GM23338 (cell line): Measurements from ENCODE around the gene PARD3. TPM values are rescaled to one million over a fixed set of nuclear protein-coding genes. Genes with fewer than 3 reads are reported as not detected.

Source experiments
- ATAC-seq: fragments of 200-7000 bp; cut with Tn5 transposase; 3 replicates; pipeline ENCODE4 v1.9.1; 2020
- DNase-seq: peaks from one replicate; pipeline ENCODE4 v3.0.0-alpha.2; 2015; ENCODE audit warnings: low spot score
- H2AFZ ChIP-seq: fragments of 200-600 bp; sonication (generic); 2 replicates; pipeline ENCODE4 v1.8.0; 2016; ENCODE audit warnings: antibody characterized with exemption, mild to moderate bottlenecking, moderate library complexity
- H3F3A ChIP-seq: fragments of 200-600 bp; sonication (generic); replicated peaks from 2 replicates; pipeline ENCODE4 v1.8.0; 2017; ENCODE audit warnings: antibody characterized with exemption, mixed run types, low read depth
- H3K27ac ChIP-seq: fragments of 200-600 bp; sonication (generic); 2 replicates; pipeline ENCODE4 v1.6.1; 2016; ENCODE audit warnings: low read depth
- H3K27me3 ChIP-seq: fragments of 200-600 bp; sonication (generic); 2 replicates; pipeline ENCODE4 v1.8.0; 2016; ENCODE audit warnings: mild to moderate bottlenecking, mixed run types, moderate library complexity; ENCODE audit not compliant: insufficient read depth
- H3K36me3 ChIP-seq: fragments of 200-600 bp; sonication (generic); 2 replicates; pipeline ENCODE4 v1.8.0; 2016; ENCODE audit warnings: mild to moderate bottlenecking; ENCODE audit not compliant: insufficient read depth
- H3K4me1 ChIP-seq: fragments of 200-600 bp; sonication (generic); 2 replicates; pipeline ENCODE4 v1.8.0; 2016; ENCODE audit warnings: mild to moderate bottlenecking, moderate library complexity; ENCODE audit not compliant: insufficient read depth
- H3K4me2 ChIP-seq: fragments of 200-600 bp; sonication (generic); 2 replicates; pipeline ENCODE4 v1.7.1; 2017; ENCODE audit warnings: mixed run types
- H3K4me3 ChIP-seq: fragments of 200-600 bp; sonication (generic); 2 replicates; pipeline ENCODE4 v1.6.1; 2016; ENCODE audit warnings: mixed run types
- H3K79me2 ChIP-seq: fragments of 200-600 bp; sonication (generic); replicated peaks from 2 replicates; pipeline ENCODE4 v1.8.0; 2017; ENCODE audit warnings: mild to moderate bottlenecking; ENCODE audit not compliant: insufficient read depth
- H3K9me2 ChIP-seq: fragments of 200-600 bp; sonication (generic); 2 replicates; pipeline ENCODE4 v1.8.0; 2017; ENCODE audit not compliant: insufficient read depth
- H4K20me1 ChIP-seq: fragments of 200-600 bp; sonication (generic); replicated peaks from 2 replicates; pipeline ENCODE4 v1.8.0; 2017; ENCODE audit warnings: mild to moderate bottlenecking; ENCODE audit not compliant: insufficient read depth
- H3K27ac Mint-ChIP-seq: 2 replicates; pipeline ENCODE4 v1.8.0; 2020; ENCODE audit warnings: inconsistent platforms, mild to moderate bottlenecking, moderate library complexity, mixed read lengths
- H3K27me3 Mint-ChIP-seq: 3 replicates; pipeline ENCODE4 v1.8.0; 2022; ENCODE audit warnings: low read depth, mild to moderate bottlenecking, moderate library complexity, mixed read lengths, inconsistent platforms; ENCODE audit not compliant: insufficient read depth, poor library complexity
- H3K36me3 Mint-ChIP-seq: 3 replicates; pipeline ENCODE4 v1.8.0; 2021; ENCODE audit warnings: low read depth, mild to moderate bottlenecking, inconsistent platforms, moderate library complexity, mixed read lengths
- H3K4me1 Mint-ChIP-seq: 3 replicates; pipeline ENCODE4 v1.8.0; 2020; ENCODE audit warnings: mild to moderate bottlenecking, inconsistent platforms, mixed read lengths
- H3K4me3 Mint-ChIP-seq: 3 replicates; pipeline ENCODE4 v1.8.0; 2021; ENCODE audit warnings: moderate library complexity, mild to moderate bottlenecking, inconsistent platforms, mixed read lengths
- H3K9me3 Mint-ChIP-seq: 3 replicates; pipeline ENCODE4 v1.8.0; 2020; ENCODE audit warnings: moderate library complexity, mild to moderate bottlenecking, inconsistent platforms, mixed read lengths
- JUNB ChIP-seq: IDR thresholded peaks from one replicate; pipeline ENCODE4 v1.6.1; 2016; ENCODE audit warnings: antibody characterized with exemption; ENCODE audit not compliant: unreplicated experiment
- NANOG ChIP-seq: IDR thresholded peaks from 2 replicates; pipeline ENCODE4 v1.6.1; 2016; ENCODE audit warnings: antibody characterized with exemption, borderline replicate concordance
- POLR2AphosphoS5 ChIP-seq: IDR thresholded peaks from 2 replicates; pipeline ENCODE4 v1.6.1; 2016; ENCODE audit warnings: antibody characterized with exemption, low read depth
- REST ChIP-seq: IDR thresholded peaks from one replicate; pipeline ENCODE4 v1.6.1; 2018; ENCODE audit warnings: antibody characterized with exemption; ENCODE audit not compliant: unreplicated experiment
- STAT1 ChIP-seq: IDR thresholded peaks from one replicate; pipeline ENCODE4 v1.6.1; 2016; ENCODE audit warnings: antibody characterized with exemption; ENCODE audit not compliant: unreplicated experiment
- ZNF114 ChIP-seq: fragments of 250-450 bp; sonication (Bioruptor Pico); IDR thresholded peaks from 2 replicates; pipeline ENCODE4 v1.5.0; 2020; ENCODE audit warnings: mild to moderate bottlenecking, moderate library complexity
- ZNF331 ChIP-seq: fragments of 250-450 bp; sonication (Bioruptor Pico); IDR thresholded peaks from 2 replicates; pipeline ENCODE4 v1.5.0; 2020; ENCODE audit warnings: low read depth, mild to moderate bottlenecking, moderate library complexity
- ZNF462 ChIP-seq: fragments of 250-450 bp; sonication (Bioruptor Pico); IDR thresholded peaks from 2 replicates; pipeline ENCODE4 v1.5.0; 2020; ENCODE audit warnings: mild to moderate bottlenecking, moderate library complexity
- polyA plus RNA-seq: library from polyadenylated mRNA; unstranded; fragments of >200 nt; fragmentation: Nextera tagmentation; extraction: Ambion mirVana; gene quantifications from 2 replicates; pipeline ENCODE4 v1.2.1, GENCODE V29; 2016
- total RNA-seq: library from RNA; depleted of rRNA; stranded (reverse); fragments of >200 nt; shearing (Covaris generic); gene quantifications from 2 replicates; pipeline ENCODE4 v1.2.3, GENCODE V29; 2014
- TF ChIP-seq, protein P1 (sequence below): IDR thresholded peaks from 2 replicates; pipeline ENCODE4 v1.6.1; 2016; ENCODE audit warnings: antibody characterized with exemption

The PARD3 gene
- total and polyA plus RNA-seq, 2 experiments from 2014 or later: 30.2 to 51.4 TPM

DNA sequence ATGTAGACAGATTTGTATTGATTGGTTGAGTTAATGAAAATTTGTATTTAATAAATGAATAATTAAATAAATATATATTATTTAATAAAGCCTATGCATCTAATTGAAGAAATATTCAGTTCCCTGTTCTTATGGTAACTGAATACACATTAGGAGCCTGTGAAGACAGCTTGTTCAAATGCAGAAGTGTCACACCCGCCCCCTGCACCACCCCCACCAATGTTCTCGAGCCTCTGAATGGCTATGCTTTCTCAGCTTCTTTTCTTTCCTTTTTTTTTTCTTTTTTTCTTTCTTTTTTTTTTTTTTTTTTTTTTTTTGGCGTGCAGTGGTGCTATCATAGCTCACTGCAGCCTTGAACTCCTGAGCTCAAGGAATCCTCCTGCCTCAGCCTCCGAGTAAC is 38.3 kb upstream of the PARD3 start (continued):
- no peak for TF ChIP-seq ZNF462

DNA sequence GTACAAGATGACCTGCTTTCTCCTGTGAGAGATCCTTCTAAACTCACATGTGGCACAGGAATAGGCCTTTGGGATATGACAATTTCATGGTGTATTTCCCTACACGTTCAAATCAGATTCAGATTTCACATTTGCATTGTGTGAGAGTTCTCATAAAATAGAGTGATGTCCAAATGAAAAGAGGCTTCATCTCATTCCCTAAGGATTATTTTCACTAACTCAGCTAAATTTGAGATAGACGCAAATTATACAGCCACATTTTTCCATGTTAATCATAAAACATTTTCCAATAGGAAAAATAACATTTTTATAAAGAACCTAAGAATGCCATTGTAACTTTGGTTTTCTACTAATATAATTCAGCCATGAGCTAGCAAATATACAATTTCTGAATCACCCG is 35.5 kb upstream of the PARD3 start:
- no peaks in the 10 kb centered on the region for H3K79me2 ChIP-seq
- H3K9me3 Mint-ChIP-seq: no peaks in the 10 kb centered on the region
- H2AFZ ChIP-seq: no peak overlapping the region
- H3K36me3 Mint-ChIP-seq: no peaks in the 10 kb centered on the region
- DNase-seq (no peak), ATAC-seq (no peak)
- no peaks in the 10 kb centered on the region for H3F3A ChIP-seq
- H3K36me3 ChIP-seq: no peaks in the 10 kb centered on the region
- H3K4me2 ChIP-seq: no peak overlapping the region
- 0 out of 2 replicates have a peak, but pooled peaks cover 5% of the 10 kb centered on the region for H3K9me2 ChIP-seq
- H3K4me1 ChIP-seq: no peaks in the 10 kb centered on the region
- no peak overlapping the region for H3K27ac ChIP-seq
- no peak overlapping the region for H3K4me3 ChIP-seq
- no peak overlapping the region for H3K4me3 Mint-ChIP-seq
- H3K4me1 Mint-ChIP-seq: peaks cover 6% of the 10 kb centered on the region; the same call in 2 of the 3 replicates
- H4K20me1 ChIP-seq: no peaks in the 10 kb centered on the region
- no peaks in the 10 kb centered on the region for H3K27me3 ChIP-seq
- peaks cover 4% of the 10 kb centered on the region for H3K27me3 Mint-ChIP-seq
- H3K27ac Mint-ChIP-seq: no peak overlapping the region
- TF ChIP-seq REST (no peak), ZNF114 (CRISPR knock-in tag) (no peak), NANOG (no peak), ZNF331 (CRISPR knock-in tag) (no peak), JUNB (no peak), STAT1 (no peak), POLR2AphosphoS5 (no peak)
- TF ChIP-seq, protein P1, sequence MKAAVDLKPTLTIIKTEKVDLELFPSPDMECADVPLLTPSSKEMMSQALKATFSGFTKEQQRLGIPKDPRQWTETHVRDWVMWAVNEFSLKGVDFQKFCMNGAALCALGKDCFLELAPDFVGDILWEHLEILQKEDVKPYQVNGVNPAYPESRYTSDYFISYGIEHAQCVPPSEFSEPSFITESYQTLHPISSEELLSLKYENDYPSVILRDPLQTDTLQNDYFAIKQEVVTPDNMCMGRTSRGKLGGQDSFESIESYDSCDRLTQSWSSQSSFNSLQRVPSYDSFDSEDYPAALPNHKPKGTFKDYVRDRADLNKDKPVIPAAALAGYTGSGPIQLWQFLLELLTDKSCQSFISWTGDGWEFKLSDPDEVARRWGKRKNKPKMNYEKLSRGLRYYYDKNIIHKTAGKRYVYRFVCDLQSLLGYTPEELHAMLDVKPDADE: no peak
